HepG2 (cell line): ENCODE data around the gene CKS1B. TPM values are rescaled to one million over a fixed set of nuclear protein-coding genes. Genes with fewer than 3 reads are reported as not detected.
A peak's percentile ranks its signal among the peaks of the same experiment; 100 is the strongest.

Source experiments
- GPBP1L1 ChIP-seq: sonication (generic); formaldehyde crosslinking; IDR thresholded peaks from 2 replicates; pipeline ENCODE4 v1.5.0; 2020; ENCODE audit warnings: mild to moderate bottlenecking, missing genetic modification reagents
- MTF1 ChIP-seq: sonication (generic); formaldehyde crosslinking; IDR thresholded peaks from 2 replicates; pipeline ENCODE4 v1.5.0; 2020; ENCODE audit warnings: missing genetic modification reagents
- ZNF136 ChIP-seq: sonication (generic); formaldehyde crosslinking; IDR thresholded peaks from 2 replicates; pipeline ENCODE4 v1.8.1; 2022; ENCODE audit warnings: low read depth, mild to moderate bottlenecking, moderate library complexity, missing genetic modification reagents
- ZNF24 ChIP-seq: fragments of 450-650 bp; IDR thresholded peaks from 2 replicates; pipeline ENCODE4 v1.6.1; 2017; ENCODE audit warnings: antibody characterized with exemption, mild to moderate bottlenecking
- ZNF747 ChIP-seq: sonication (generic); formaldehyde crosslinking; IDR thresholded peaks from 2 replicates; pipeline ENCODE4 v1.8.1; 2023; ENCODE audit warnings: missing genetic modification reagents, mild to moderate bottlenecking, borderline replicate concordance
- ZNF775 ChIP-seq: sonication (generic); formaldehyde crosslinking; IDR thresholded peaks from 2 replicates; pipeline ENCODE4 v1.4.0; 2020; ENCODE audit warnings: missing genetic modification reagents, mild to moderate bottlenecking, moderate library complexity, borderline replicate concordance
- polyA plus RNA-seq, 8 experiments: library from polyadenylated mRNA; depleted of rRNA in 3 of 8; stranded (reverse) in 7 of 8; unstranded in 1 of 8; fragments of >200 nt; fragmentation: Illumina TruSeq in 4 of 8; extraction: Trizol in 4 of 8; gene quantifications; 2 replicates each; pipeline versions ENCODE4 v1.2.1 to v1.2.3, GENCODE V29; 2011 to 2016; ENCODE audit warnings: low read depth in 4 of 8, missing spikeins in 1 of 8, mixed read lengths in 1 of 8; ENCODE audit not compliant: insufficient read depth in 1 of 8
- total RNA-seq, 5 experiments: library from RNA; depleted of rRNA; stranded (reverse); fragments of >200 nt; fragmentation: Illumina TruSeq; extraction: Trizol; gene quantifications; 2 replicates each; pipeline ENCODE4 v1.2.3, GENCODE V29; 2016; ENCODE audit warnings: low read depth in 1 of 5
- TF ChIP-seq, protein P1 (sequence below), 2 experiments: sonication (generic) in 1 of 2; formaldehyde crosslinking in 1 of 2; IDR thresholded peaks; 2 replicates each; pipeline versions ENCODE4 v1.5.1 to v1.6.1; 2011 to 2020; ENCODE audit warnings: borderline replicate concordance in 1 of 2, low read depth in 1 of 2, low read length in 1 of 2, mild to moderate bottlenecking in 1 of 2, missing genetic modification reagents in 1 of 2, moderate library complexity in 1 of 2
- TF ChIP-seq, protein P2 (sequence below): sonication (generic); formaldehyde crosslinking; IDR thresholded peaks from 2 replicates; pipeline ENCODE4 v1.4.0; 2020; ENCODE audit warnings: missing genetic modification reagents

Gene CKS1B
- total and polyA plus RNA-seq, 2 of the 13 experiments (the other 11 are each of a cell fraction or from before 2014, with no cell fraction given) = 217 to 222 TPM

GRCh38 chr1:154944401-154945159, 29.9 kb upstream of the CKS1B start (continued):
- TF ChIP-seq, protein P1, sequence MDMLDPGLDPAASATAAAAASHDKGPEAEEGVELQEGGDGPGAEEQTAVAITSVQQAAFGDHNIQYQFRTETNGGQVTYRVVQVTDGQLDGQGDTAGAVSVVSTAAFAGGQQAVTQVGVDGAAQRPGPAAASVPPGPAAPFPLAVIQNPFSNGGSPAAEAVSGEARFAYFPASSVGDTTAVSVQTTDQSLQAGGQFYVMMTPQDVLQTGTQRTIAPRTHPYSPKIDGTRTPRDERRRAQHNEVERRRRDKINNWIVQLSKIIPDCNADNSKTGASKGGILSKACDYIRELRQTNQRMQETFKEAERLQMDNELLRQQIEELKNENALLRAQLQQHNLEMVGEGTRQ (IDR thresholded peaks at IDR 0.05; ENCODE audit: low read depth, low read length) = no peak
- TF ChIP-seq, protein P1 (CRISPR knock-in tag; IDR thresholded peaks at IDR 0.05; ENCODE audit: borderline replicate concordance) = no peak; the same call in 1 of the 2 replicates
- TF ChIP-seq GPBP1L1 (CRISPR knock-in tag) (no peak), ZNF747 (CRISPR knock-in tag) (peak; percentile 54; the same call in 1 of the 2 replicates), MTF1 (no peak), ZNF24 (no peak), ZNF136 (0 out of 2 replicates have a peak, but pooled peaks have one; percentile 37), ZNF775 (CRISPR knock-in tag) (no peak; the same call in 1 of the 2 replicates)
- TF ChIP-seq, protein P2, sequence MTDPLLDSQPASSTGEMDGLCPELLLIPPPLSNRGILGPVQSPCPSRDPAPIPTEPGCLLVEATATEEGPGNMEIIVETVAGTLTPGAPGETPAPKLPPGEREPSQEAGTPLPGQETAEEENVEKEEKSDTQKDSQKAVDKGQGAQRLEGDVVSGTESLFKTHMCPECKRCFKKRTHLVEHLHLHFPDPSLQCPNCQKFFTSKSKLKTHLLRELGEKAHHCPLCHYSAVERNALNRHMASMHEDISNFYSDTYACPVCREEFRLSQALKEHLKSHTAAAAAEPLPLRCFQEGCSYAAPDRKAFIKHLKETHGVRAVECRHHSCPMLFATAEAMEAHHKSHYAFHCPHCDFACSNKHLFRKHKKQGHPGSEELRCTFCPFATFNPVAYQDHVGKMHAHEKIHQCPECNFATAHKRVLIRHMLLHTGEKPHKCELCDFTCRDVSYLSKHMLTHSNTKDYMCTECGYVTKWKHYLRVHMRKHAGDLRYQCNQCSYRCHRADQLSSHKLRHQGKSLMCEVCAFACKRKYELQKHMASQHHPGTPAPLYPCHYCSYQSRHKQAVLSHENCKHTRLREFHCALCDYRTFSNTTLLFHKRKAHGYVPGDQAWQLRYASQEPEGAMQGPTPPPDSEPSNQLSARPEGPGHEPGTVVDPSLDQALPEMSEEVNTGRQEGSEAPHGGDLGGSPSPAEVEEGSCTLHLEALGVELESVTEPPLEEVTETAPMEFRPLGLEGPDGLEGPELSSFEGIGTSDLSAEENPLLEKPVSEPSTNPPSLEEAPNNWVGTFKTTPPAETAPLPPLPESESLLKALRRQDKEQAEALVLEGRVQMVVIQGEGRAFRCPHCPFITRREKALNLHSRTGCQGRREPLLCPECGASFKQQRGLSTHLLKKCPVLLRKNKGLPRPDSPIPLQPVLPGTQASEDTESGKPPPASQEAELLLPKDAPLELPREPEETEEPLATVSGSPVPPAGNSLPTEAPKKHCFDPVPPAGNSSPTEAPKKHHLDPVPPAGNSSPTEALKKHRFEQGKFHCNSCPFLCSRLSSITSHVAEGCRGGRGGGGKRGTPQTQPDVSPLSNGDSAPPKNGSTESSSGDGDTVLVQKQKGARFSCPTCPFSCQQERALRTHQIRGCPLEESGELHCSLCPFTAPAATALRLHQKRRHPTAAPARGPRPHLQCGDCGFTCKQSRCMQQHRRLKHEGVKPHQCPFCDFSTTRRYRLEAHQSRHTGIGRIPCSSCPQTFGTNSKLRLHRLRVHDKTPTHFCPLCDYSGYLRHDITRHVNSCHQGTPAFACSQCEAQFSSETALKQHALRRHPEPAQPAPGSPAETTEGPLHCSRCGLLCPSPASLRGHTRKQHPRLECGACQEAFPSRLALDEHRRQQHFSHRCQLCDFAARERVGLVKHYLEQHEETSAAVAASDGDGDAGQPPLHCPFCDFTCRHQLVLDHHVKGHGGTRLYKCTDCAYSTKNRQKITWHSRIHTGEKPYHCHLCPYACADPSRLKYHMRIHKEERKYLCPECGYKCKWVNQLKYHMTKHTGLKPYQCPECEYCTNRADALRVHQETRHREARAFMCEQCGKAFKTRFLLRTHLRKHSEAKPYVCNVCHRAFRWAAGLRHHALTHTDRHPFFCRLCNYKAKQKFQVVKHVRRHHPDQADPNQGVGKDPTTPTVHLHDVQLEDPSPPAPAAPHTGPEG (CRISPR knock-in tag) = no peak
